ENCODE results near the gene OTOA.
"Not testable (repeated sequence)": the region's sequence is repeated elsewhere in the genome, so short reads cannot be mapped to it uniquely, and the experiment has no call there.

OTOA gene

GRCh38 chr16:21666772-21667171 lies 3.0 kb downstream of the OTOA start:
- Histone ChIP-seq H3K27me3 (peaks cover 4 to 23% of the 10 kb centered on the region in 2 donors), H3K9me3 (no peaks in the 10 kb centered on the region), H3K27ac (no peak overlapping the region), H3K36me3 (no peaks in the 10 kb centered on the region), H3K4me1 (peaks cover 0 to 7% (median 6%) of the 10 kb centered on the region in 4 donors), H3K4me3 (no peak overlapping the region)
- TF ChIP-seq CTCF (IDR thresholded peaks at IDR 0.05): no peak
- DNase-seq: no peak
- intact Hi-C loops (cut with DNase I; ENCODE audit: low total_unique reads): no loop called here

GRCh38 chr16:21667575-21667974 lies 3.8 kb downstream of the OTOA start:
- H3K27me3 ChIP-seq: peaks cover 4 to 23% of the 10 kb centered on the region in 2 donors

GRCh38 chr16:21673469-21673868 lies 9.7 kb downstream of the OTOA start:
- no peak for TF ChIP-seq CTCF (IDR thresholded peaks at IDR 0.05)
- H3K36me3 ChIP-seq: no peaks in the 10 kb centered on the region
- intact Hi-C loops (cut with DNase I; ENCODE audit: low total_unique reads): no loop called here

More at GRCh38 chr16:21667575-21667974, 3.8 kb downstream of the OTOA start:
- Histone ChIP-seq H3K9me3 (no peaks in the 10 kb centered on the region), H3K4me1 (peaks cover 0 to 7% (median 6%) of the 10 kb centered on the region in 4 donors), H3K4me3 (no peak overlapping the region), H3K36me3 (no peaks in the 10 kb centered on the region), H3K27ac (no peak overlapping the region)
- intact Hi-C loops (cut with DNase I; ENCODE audit: low total_unique reads): no loop called here
- no peak for TF ChIP-seq CTCF (IDR thresholded peaks at IDR 0.05)
- DNase-seq: no peak

GRCh38 chr16:21674456-21674855 lies 10.7 kb downstream of the OTOA start:
- H3K27ac ChIP-seq; H3K27me3 ChIP-seq; intact Hi-C loops (cut with DNase I; ENCODE audit: low total_unique reads); H3K4me3 ChIP-seq; H3K9me3 ChIP-seq; H3K36me3 ChIP-seq; H3K4me1 ChIP-seq; DNase-seq: not testable (repeated sequence)

More at GRCh38 chr16:21673469-21673868, 9.7 kb downstream of the OTOA start:
- no peaks in the 10 kb centered on the region for H3K27me3 ChIP-seq
- no peak for DNase-seq
- H3K4me1 ChIP-seq: no peaks in the 10 kb centered on the region
- H3K4me3 ChIP-seq: no peak overlapping the region
- H3K9me3 ChIP-seq: no peaks in the 10 kb centered on the region
- no peak overlapping the region for H3K27ac ChIP-seq

- H3K4me3 ChIP-seq; H3K36me3 ChIP-seq; H3K9me3 ChIP-seq; intact Hi-C loops (cut with DNase I; ENCODE audit: low total_unique reads); H3K4me1 ChIP-seq; H3K27ac ChIP-seq; DNase-seq; H3K27me3 ChIP-seq: not testable (repeated sequence)
These were observed 16.9 kb downstream of the OTOA start for GRCh38 chr16:21680714-21681113.

GRCh38 chr16:21683184-21683583 lies 19.4 kb downstream of the OTOA start:
- Histone ChIP-seq H3K4me1 (no peaks in the 10 kb centered on the region), H3K27ac (no peak overlapping the region), H3K9me3 (no peaks in the 10 kb centered on the region), H3K4me3 (no peak overlapping the region), H3K27me3 (peaks cover 0 to 5% of the 10 kb centered on the region in 2 donors), H3K36me3 (no peaks in the 10 kb centered on the region)
- TF ChIP-seq CTCF (IDR thresholded peaks at IDR 0.05): no peak
- DNase-seq: no peak
- intact Hi-C loops (cut with DNase I; ENCODE audit: low total_unique reads): no loop called here

GRCh38 chr16:21684199-21684598 lies 20.4 kb downstream of the OTOA start:
- intact Hi-C loops (cut with DNase I; ENCODE audit: low total_unique reads): no loop called here
- H3K27me3 ChIP-seq: peaks cover 0 to 5% of the 10 kb centered on the region in 2 donors
- no peaks in the 10 kb centered on the region for H3K4me1 ChIP-seq
- no peaks in the 10 kb centered on the region for H3K36me3 ChIP-seq
- no peaks in the 10 kb centered on the region for H3K9me3 ChIP-seq
- no peak overlapping the region for H3K4me3 ChIP-seq
- no peak for TF ChIP-seq CTCF (IDR thresholded peaks at IDR 0.05)
- no peak overlapping the region for H3K27ac ChIP-seq
- DNase-seq: no peak

Measured in tibial artery (tissue), 4 donors.